C1 segment of cervical spinal cord (tissue), 14 donors: ENCODE results near the gene THAP12.

ENCODE experiments used
- DNase-seq, 14 donors: peaks; one replicate each; lab custom pipeline; 2025; lab: John Stamatoyannopoulos, UW

THAP12 gene

GRCh38 chr11:76379807-76380158 is 1.1 kb downstream of the THAP12 start:
- DNase-seq: no peak

- DNase-seq: no peak
These were observed 4.0 kb downstream of the THAP12 start for GRCh38 chr11:76376746-76377558.

GRCh38 chr11:76371170-76371569 is 9.8 kb downstream of the THAP12 start:
- no peak for DNase-seq

- no peak for DNase-seq
These were observed 11.5 kb downstream of the THAP12 start for GRCh38 chr11:76369406-76369805.

GRCh38 chr11:76368490-76368889 is 12.4 kb downstream of the THAP12 start:
- no peak for DNase-seq

GRCh38 chr11:76365038-76365679 is 15.8 kb downstream of the THAP12 start:
- DNase-seq: no peak

- DNase-seq: no peak
These were observed 18.2 kb downstream of the THAP12 start for GRCh38 chr11:76362716-76363115.

GRCh38 chr11:76361776-76362175 is 19.2 kb downstream of the THAP12 start:
- no peak for DNase-seq

- no peak for DNase-seq
These were observed 19.6 kb downstream of the THAP12 start for GRCh38 chr11:76361374-76361773.

GRCh38 chr11:76355172-76355571 is 25.8 kb downstream of the THAP12 start:
- peak in 1 of 14 donors; percentile 3 for DNase-seq

GRCh38 chr11:76348348-76348747 is 32.6 kb downstream of the THAP12 start:
- DNase-seq: no peak

- no peak for DNase-seq
These were observed 33.5 kb downstream of the THAP12 start for GRCh38 chr11:76347466-76347865.

- DNase-seq: no peak
These were observed 41.7 kb downstream of the THAP12 start for GRCh38 chr11:76339221-76339620.

- DNase-seq: no peak
These were observed 43.0 kb downstream of the THAP12 start for GRCh38 chr11:76337923-76338322.

- DNase-seq: no peak
These were observed 43.5 kb downstream of the THAP12 start for GRCh38 chr11:76337469-76337868.

- no peak for DNase-seq
These were observed 44.3 kb downstream of the THAP12 start for GRCh38 chr11:76336597-76336996.

GRCh38 chr11:76335842-76336241 is 45.1 kb downstream of the THAP12 start:
- no peak for DNase-seq

GRCh38 chr11:76334826-76335389 is 46.0 kb downstream of the THAP12 start:
- no peak for DNase-seq

- no peak for DNase-seq
These were observed 50.3 kb downstream of the THAP12 start for GRCh38 chr11:76330651-76331050.

GRCh38 chr11:76329983-76330382 is 50.9 kb downstream of the THAP12 start:
- no peak for DNase-seq

GRCh38 chr11:76329084-76329648 is 51.8 kb downstream of the THAP12 start:
- DNase-seq: no peak

- DNase-seq: no peak
These were observed 53.1 kb downstream of the THAP12 start for GRCh38 chr11:76327756-76328388.
